Left lobe of liver (tissue), 2 donors: ENCODE data around the gene FGF14. TPM values are rescaled to one million over a fixed set of nuclear protein-coding genes. Genes with fewer than 3 reads are reported as not detected.

ENCODE experiments used
- ATAC-seq: fragments of 200-7000 bp; cut with Tn5 transposase; one replicate; pipeline ENCODE4 v1.9.1; 2020; ENCODE audit warnings: mild to moderate bottlenecking, moderate library complexity
- DNase-seq: peaks from one replicate; pipeline ENCODE4 v3.0.0-alpha.2; 2020; ENCODE audit warnings: low spot score
- total RNA-seq: library from RNA; stranded (reverse); gene quantifications from one replicate; pipeline ENCODE4 v1.2.1, GENCODE V29; 2021
- donor health status: DM: no; HTN: no; CAD: no; lungs with moderate emphysema.
- donor health status: DM: no; HTN: yes; CAD: no.

FGF14 gene
- total RNA-seq, 1 donor from 2014 or later, result 0.48 TPM

GRCh38 chr13:102198418-102199311, 203.2 kb downstream of the FGF14 start:
- peak; percentile 69 for ATAC-seq

GRCh38 chr13:102197193-102197592, 204.7 kb downstream of the FGF14 start:
- ATAC-seq (peak; percentile 90), DNase-seq (no peak)

More at GRCh38 chr13:102198418-102199311, 203.2 kb downstream of the FGF14 start:
- DNase-seq, result no peak

DNA sequence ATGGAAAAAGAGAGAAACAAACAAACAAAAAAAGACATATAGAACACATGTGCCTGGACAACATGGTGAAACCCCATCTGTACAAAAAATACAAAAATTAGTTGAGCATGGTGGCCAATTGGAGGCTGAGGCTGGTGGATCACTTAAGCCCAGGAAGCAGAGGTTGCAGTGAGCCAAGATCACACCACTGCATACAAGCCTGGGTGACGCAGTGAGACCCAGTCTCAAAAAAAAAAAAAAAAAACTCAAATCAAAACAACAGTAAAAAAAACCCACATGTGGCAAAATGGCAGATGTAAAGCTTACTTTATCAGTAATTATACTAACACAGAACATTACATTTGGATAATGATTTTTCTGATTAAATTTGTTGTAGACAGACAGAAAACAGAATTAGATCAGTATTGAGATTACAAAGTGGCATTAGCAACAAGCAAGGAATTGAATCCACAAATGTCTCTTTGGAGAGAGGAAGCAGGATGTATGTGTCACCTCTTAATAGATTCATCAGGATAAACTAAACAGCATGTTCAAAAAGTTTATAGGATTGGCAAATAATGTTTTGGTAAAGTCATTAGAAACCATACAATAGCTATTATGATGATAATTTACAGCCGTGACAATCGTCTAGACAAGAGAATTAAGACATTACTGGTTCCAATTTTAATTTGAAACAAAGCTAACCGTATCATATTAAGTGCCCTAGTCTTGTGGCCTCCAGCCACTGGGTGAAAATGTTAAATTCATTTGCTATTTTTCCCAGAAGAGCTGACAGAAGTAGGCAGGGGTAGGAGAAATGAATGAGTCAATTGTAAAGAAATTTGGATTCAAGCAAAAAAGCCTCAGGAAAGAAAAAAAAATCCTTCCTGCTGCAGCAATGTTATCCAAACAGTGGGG, 206.0 kb downstream of the FGF14 start:
- DNase-seq, result no peak
- ATAC-seq, result no peak

DNA sequence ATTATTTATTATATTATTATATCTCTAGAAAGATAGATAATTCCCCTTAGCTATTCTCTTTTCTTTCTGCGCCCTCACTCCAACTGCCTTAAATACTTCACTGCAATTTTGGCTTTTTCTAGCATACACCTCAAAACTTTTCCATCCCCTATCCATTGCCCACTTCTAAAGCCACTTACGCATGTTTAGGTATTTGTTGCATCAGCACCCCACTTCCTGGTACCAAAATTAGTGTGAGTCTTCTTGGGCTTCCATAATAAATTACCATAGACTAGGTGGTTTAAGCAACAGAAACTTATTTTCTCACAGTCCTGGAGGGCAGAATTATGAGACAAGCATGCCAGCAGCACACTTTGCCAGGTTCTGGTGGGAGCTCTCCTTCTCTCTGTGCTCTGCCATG, 209.0 kb downstream of the FGF14 start:
- ATAC-seq, result no peak
- DNase-seq, result no peak

DNA sequence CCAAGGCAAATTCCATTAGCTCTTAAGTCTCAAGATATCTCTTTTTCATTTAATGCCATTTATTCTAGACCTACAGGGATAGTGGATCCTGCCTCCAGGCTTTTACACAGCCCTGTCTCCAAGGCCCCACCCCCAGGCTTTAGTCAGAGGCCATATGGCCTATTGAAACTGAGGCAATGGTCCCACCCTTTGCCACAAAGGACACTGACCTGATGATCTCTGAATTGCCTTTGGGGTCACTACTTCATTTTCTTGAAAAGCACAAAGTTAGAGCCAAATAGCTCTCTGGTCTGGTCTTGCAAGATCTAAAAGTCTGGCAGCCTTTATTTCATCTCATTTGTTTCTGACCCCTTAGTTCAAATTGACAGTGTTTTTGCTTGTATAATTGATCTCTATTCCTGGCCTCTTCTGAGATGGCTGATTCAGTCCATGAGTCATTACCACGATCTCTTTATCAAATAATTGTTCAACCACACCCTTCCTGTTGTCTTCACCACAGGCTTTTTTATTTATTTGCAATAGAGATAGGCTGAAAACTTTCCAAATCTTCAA, 209.8 kb downstream of the FGF14 start:
- ATAC-seq (peak; percentile 69), DNase-seq (no peak)

DNA sequence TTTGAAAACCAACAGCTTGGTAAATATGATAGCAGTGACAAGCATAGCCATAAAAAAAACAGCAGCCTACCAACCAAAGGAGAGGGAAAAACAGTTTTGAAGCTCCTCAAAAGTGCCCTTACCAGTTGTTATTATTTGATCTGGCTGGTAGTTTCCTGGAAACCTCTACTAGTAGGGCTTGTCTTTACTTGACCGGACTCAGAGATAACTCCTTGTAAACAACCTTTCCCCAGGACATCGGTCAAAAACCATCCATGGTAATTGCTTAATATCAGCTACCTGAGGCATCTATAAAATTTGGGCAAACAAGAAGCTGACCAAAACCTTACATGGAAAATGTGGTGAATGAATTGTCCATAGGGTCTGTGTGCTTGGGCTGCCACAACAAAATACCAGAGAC, 210.9 kb downstream of the FGF14 start:
- ATAC-seq (peak; percentile 49), DNase-seq (no peak)

GRCh38 chr13:102187313-102187712, 214.5 kb downstream of the FGF14 start:
- no peak for DNase-seq
- peak; percentile 39 for ATAC-seq

- no peak for ATAC-seq
- no peak for DNase-seq
Measured at GRCh38 chr13:102185375-102185984, 216.4 kb downstream of the FGF14 start.

DNA sequence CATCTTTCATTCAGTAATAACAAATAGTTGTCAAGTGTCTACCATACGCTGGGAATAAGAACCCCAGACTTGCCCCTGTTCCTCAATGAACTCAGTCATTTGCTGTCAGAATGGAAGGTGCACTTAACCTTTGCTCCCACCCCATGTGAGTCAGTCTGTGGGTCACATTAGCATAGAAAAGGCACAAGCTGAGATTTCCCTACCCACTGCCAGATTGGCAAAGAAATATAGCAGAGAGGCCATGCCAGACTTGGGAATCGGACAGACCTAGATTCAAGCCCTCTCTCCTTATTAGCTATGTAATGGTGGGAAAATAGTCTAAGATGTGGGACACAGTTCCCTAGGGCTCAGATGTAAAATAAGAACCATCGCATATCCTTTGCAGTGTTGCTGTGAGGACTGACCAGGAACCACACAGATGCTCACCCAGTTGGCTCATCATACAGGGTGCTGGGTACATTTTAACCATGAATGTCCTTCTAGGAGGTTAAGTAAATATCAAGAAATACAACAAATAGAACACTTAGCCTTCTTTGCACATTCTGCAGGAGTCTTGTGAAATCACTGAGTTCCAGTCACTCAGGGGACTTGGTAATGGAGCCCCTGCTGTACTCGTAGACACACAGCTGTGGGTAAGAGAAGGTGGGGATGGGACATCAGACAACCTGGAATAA, 218.2 kb downstream of the FGF14 start:
- ATAC-seq (peak; percentile 92), DNase-seq (peak; percentile 77)

DNA sequence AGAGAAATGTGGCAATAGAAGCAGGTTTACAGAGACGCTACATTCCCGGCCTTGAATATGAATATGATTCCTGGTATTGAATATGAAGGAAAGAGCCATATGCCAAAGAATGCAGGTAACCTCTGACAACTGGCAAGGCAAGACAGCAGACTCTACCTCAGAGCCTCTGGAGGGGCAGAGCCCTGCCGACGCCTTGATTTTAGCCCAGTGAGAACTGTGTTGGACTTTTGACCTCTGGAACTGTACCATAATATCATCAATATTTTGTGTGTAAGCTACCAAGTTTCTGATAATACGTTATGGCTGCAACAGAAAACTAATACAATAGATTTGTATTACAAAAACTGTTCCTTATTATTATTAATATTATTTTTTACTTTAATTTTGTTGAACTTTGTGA, 219.7 kb downstream of the FGF14 start:
- no peak for ATAC-seq
- no peak for DNase-seq

DNA sequence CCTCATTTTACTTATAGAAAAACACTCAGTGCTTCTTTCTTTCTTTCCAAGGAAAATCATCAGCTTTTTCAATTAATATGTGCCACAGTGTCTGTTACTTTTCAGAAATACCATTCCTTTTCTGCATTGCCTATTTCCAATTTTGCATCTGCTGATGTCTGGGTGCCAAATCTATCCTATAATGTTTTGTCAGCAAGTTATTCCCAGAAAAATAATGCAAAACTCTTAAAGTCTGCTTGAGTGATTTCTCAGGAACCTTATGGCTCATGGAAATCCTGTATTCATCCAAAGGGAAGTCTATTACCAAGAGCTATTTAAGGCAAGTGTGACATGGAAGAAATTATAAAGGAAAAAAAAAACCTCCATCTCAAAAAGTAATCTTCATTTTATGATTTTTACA, 224.4 kb downstream of the FGF14 start:
- DNase-seq, result no peak
- no peak for ATAC-seq

GRCh38 chr13:102176846-102177245, 225.0 kb downstream of the FGF14 start:
- DNase-seq (no peak), ATAC-seq (no peak)

DNA sequence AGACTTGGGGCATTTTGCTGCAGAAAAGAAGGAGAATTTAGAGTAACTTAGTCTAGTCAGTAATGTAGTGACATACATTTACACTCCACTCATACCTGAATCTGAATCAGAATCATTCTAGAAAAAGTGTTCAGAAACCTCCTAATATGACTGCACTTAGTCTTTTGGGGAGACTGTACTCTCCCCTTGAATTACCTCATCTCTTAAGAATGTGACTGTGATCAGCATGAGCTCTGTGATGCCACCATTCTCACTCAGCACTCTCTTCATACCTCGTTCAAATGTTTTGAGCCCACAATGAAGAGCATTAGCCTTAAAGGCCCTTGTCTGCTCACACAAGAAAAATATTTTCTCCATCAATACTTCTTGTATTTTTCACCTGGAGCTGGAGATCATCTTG, 229.4 kb downstream of the FGF14 start:
- ATAC-seq (no peak), DNase-seq (no peak)

DNA sequence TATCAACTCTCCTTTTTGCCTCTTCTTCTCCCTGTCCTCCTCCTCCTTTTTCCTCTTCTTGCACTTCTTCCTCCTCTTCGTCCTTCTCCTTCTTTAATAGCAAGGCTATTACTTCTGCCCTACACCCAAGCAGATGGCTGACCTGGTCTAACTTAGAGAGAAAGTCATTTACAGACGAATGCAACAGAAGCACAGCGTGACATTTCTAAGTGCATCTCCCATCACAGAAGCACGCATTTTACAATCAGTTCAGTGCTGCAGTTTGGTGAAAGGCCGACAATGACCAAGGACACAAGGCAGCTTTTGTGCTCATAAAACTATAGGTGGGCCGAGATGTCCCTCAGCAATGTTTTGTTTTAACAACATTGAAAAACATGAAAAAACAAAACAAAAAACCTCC, 231.5 kb downstream of the FGF14 start:
- DNase-seq (no peak), ATAC-seq (no peak)

DNA sequence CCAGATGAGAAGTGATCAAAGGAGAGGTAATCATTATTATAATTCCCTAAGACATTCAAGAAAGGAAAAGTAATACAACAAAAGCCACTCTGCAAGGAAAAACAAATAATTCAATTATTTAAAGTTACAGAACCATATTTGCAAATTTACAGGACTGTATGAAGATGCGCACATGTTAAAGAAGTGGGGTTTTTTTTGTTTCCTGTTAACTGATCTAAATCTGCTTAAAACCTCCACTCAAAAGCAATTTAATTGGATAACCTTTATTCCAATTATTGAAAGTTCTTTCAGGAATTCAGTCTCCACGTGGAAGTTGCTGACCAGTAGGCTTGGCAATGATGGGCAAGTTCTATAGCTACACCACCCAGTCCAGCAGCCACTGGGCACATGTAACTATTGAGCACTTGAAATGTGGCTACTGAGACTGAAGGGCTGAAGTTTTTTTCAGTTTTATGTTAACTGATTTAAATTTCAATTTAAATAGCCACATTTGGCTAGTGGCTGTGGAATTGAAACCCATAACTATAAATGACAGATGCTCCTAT, 232.3 kb downstream of the FGF14 start:
- DNase-seq (no peak), ATAC-seq (no peak)

DNA sequence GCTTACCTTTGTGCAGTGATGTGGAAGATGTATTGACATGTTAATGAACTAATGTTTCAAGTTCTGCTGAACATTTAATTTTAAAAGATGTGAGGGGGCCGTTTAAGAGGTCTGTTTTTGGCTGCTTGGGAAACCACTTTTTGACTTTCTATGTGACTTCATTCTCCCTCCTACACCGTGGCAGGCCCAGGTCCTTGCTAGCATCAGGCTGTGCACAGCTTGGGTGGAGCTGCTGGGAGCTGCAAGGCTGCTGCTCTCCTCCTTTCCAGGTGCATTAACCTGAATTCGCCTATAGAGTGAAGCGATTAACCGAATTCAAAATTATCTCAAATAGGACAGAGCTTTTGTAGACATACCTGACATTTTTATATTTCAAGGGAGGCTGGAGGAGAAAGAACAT, 249.1 kb downstream of the FGF14 start:
- no peak for ATAC-seq
- DNase-seq, result no peak

GRCh38 chr13:102147353-102147752, 254.5 kb downstream of the FGF14 start:
- ATAC-seq (no peak), DNase-seq (no peak)

DNA sequence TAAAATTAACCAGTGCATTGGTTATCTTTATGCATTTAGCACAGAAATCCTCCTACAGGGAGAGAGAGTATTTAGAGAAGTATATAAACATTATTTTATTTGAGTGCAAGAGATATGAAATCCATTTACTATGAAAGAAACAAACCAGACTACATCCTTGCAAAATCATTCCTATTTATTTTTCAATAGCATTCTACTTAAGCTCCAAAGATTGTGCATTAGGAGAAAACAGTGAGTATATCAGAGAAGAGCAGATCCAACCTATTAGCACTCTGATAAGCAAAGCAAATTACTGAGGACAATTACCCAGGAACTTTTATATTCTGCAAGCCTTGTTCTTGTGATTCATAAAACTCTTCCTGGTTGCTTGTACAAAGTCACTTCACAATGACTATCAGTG, 256.1 kb downstream of the FGF14 start:
- ATAC-seq (no peak), DNase-seq (no peak)

DNA sequence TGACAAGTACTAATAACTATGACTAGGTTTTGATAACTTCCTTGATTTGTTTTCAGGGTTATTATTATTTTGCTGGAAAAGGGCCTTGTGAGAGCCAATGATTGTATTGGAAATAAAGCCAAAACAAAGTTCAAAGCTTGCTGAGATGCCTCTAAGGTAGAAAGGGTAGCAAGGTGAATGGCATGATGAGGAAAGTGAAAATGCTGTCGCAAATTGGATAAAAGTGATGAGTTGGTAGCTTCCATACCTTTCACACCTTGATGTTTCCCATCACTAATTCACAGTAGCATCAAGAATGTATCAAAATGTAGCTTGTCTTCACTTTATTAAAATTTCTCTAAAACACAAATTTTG, 259.4 kb downstream of the FGF14 start:
- DNase-seq (no peak), ATAC-seq (peak; percentile 82)
